B cell (primary cell): Measurements from ENCODE around the gene TAF5L.

ENCODE experiments used
- CTCF ChIP-seq: fragments of 200-600 bp; IDR thresholded peaks from one replicate; pipeline ENCODE4 v1.8.0; 2022; ENCODE audit warnings: antibody characterized with exemption, mild to moderate bottlenecking
- EZH2 ChIP-seq: IDR thresholded peaks from 2 replicates; pipeline ENCODE4 v1.6.1; 2012; ENCODE audit warnings: borderline replicate concordance, low read depth, mild to moderate bottlenecking, moderate library complexity, low read length; ENCODE audit not compliant: insufficient read depth, poor library complexity, severe bottlenecking

- TF ChIP-seq EZH2: no peak
- no peak for TF ChIP-seq CTCF
These were observed 73.2 kb downstream of the TAF5L start for GRCh38 chr1:229552732-229553131.
